Right lung (tissue), 5 donors: ENCODE data around the gene CSDE1. TPM values are rescaled to one million over a fixed set of nuclear protein-coding genes. Genes with fewer than 3 reads are reported as not detected.

Source experiments
- DNase-seq, 2 donors: peaks; one replicate each; pipeline ENCODE4 v3.0.0-alpha.2; 2013
- polyA plus RNA-seq, 5 donors: library from polyadenylated mRNA; unstranded; fragments of 120-200 nt; gene quantifications; one replicate each; pipeline versions ENCODE4 v1.2.1 to v1.2.3, GENCODE V29; 2013; ENCODE audit warnings: inconsistent platforms in 1 of 5, low replicate concordance in 1 of 5; ENCODE audit not compliant: insufficient read length in 5 of 5, insufficient read depth in 1 of 5

The CSDE1 gene
- polyA plus RNA-seq, 5 donors: 342 to 485 (median 422) TPM

GRCh38 chr1:114710360-114710759 is 47.4 kb downstream of the CSDE1 start:
- no peak for DNase-seq

- DNase-seq: no peak
Observed at GRCh38 chr1:114707604-114708003, 50.2 kb downstream of the CSDE1 start.

DNA sequence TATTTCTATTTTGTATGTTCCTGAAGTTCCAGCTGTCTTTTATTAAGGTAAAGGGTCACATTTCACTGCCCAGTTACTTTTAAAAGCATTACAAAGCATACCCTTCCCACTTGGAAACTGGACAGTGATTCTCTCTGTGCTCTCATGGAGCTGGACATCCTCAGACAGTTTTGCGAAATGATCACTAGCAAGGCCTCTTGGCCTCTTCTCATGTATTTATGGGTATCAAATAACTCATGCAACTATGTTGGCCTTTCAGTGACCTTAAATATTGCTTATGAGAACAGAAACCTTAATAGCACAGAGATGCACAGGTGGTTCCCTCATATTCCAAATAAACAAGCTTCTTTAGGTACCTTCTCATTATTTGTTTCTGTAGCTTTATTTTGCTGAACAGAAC is 54.5 kb downstream of the CSDE1 start:
- no peak for DNase-seq

- no peak for DNase-seq
Observed at GRCh38 chr1:114702737-114703136, 55.0 kb downstream of the CSDE1 start.

GRCh38 chr1:114701931-114702330 is 55.9 kb downstream of the CSDE1 start:
- DNase-seq: no peak

DNA sequence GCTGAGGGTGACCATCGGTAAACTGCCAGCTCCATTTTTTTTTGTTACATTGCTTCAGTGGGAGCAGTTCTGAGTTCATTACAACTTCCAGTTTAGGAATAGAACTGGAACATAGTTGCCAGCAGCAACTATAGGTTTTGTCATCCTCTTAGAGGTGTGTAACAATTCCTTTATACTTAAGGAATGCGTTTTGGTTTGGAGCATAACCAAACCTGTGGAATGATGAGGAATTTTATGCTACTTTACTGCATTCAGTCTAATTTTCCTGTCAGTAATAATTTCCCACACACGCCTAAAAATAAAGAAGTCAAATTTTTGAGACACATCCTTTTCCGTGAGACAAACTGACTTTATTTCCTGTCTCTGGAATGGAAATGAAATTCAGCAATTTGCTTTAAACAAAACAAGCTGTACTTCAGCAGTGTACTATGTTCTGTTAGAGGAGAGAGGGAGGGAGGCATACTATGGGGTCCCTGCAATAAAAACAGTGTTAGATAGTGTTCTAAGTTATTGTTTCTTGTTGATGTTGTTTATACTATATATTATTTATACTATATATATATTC is 57.7 kb downstream of the CSDE1 start:
- peak in 1 of 2 donors; percentile 1 for DNase-seq

DNA sequence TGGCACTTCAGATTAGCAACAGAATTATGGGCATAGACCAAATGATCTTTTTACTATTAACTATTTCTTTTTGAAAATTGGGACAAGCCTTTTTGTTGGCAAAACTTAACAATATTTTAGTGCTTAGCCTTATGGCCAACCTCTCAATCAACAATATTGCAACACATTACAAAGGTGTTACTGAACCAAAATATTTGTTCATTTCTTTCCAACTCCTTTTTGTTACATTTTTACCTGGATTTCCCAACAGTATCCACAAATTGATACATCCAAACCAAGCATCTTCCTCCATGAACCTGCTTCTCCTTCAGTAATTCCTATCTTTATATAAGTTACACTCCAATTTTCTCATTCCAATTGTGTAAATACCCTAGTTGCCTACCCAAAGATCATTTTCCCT is 61.0 kb downstream of the CSDE1 start:
- no peak for DNase-seq

- DNase-seq: no peak
Observed at GRCh38 chr1:114695430-114696058, 62.2 kb downstream of the CSDE1 start, which contains the start of gene AMPD1. Gene AMPD1 (minus strand): TSS chr1:114695546. CDS start chr1:114695471, 75 bp downstream.

GRCh38 chr1:114694540-114695310 is 63.1 kb downstream of the CSDE1 start:
- DNase-seq: no peak

- DNase-seq: no peak
Observed at GRCh38 chr1:114692947-114693346, 64.8 kb downstream of the CSDE1 start.

- DNase-seq: no peak
Observed at GRCh38 chr1:114691061-114691460, 66.7 kb downstream of the CSDE1 start.

GRCh38 chr1:114690148-114690547 is 67.6 kb downstream of the CSDE1 start:
- DNase-seq: no peak

DNA sequence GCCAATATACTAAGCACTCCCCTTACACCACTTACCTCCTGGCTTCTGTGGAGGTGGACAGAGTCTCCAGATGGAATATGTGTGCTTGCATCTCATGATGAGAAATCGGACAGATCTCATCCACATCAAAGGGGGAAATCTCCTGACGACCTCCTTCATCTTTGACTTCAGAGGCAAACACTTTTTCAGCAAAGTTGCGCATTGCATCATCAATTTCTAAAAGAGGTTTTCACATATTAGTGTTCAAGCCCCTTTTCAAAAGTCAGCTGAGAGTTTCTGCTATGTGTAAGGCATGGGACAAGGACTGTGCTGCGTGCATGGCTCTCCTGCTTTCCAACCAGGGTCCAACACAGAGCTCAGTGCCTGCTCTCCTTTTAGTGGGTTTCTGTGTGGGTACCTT is 69.3 kb downstream of the CSDE1 start:
- DNase-seq: no peak

GRCh38 chr1:114685851-114686250 is 71.9 kb downstream of the CSDE1 start:
- DNase-seq: no peak

DNA sequence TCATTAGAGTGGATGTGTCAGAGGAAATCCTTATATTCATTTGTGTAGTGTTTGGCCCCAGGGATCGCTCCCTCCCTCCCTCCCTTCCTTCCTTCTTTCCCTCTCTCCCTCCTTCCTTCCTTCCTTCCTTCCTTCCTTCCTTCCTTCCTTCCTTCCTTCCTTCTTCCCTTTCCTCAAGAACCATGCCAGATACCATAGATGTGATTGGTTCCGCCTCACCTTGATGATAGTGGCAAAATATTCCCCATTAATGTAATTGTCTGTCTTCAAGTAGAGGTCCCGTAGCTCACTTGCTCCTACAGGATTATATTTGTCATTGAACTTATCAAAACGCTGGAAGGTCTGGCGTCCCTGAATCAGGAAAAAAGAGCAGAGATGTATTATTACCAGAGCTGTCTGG is 80.1 kb downstream of the CSDE1 start:
- DNase-seq: no peak

- DNase-seq: no peak
Observed at GRCh38 chr1:114676115-114676514, 81.7 kb downstream of the CSDE1 start.

DNA sequence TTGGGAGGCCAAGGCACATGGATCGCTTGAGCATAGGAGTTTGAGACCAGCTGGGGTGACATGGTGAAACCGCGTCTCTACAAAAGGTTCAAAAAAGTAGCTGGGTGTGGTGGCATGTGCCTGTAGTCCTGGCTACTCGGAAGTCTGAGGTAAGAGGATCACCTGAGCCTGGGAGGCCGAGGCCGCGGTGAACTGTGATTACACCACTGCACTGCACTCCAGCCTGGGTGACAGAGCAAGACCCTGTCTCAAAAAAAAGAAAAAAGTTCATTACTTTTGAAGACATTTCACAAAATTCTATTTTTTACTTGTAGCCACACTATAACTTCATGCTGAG is 85.9 kb downstream of the CSDE1 start:
- no peak for DNase-seq

DNA sequence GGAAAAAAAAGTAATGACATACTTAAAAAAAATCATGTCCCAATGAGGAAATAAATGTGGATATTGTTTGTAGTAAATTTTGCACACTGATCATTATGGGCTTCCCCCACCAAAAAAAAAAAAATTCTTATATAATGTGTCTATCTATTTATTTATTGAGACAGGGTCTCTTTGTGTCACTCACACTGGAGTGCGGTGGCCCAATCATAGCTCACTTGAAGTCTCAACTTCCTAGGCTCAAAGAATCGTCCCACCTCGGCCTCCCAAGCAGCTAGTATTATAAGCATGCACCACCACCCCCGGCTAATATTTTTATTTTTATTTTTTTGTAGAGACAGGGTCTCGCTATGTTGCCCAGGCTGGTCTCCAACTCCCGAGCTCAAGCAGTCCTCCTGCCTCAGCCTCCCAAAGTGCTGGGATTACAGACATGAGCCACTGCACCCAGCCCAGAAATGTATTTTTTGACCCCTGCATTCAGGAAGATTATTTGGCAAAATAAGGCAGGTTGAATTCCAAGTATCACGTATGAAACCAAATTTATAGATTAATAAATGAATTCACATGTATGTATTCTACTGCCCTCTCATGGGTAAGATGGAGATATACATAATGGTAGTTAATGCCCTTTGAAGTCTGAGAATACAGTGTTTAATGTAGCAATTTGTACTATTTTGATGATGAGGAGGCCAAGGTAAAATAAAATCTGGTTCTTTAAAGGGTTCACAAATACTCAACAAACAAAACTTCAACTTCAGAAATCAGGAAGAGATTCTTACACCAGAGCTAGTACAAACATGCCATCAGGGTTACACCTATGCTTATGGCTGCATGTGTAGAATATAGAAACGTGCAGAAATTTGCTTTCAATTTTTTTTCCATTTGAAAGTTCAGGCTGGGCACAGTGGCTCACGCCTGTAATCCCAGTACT is 86.5 kb downstream of the CSDE1 start:
- DNase-seq: peak in 1 of 2 donors; percentile 17

GRCh38 chr1:114670083-114671010 is 87.4 kb downstream of the CSDE1 start:
- peak; percentile 91 for DNase-seq

- DNase-seq: no peak
Observed at GRCh38 chr1:114669562-114670082, 88.2 kb downstream of the CSDE1 start, which contains the start of gene DENND2C. Gene DENND2C (minus strand): TSS chr1:114670049. CDS start chr1:114625984, 44,065 bp downstream.
